Measurements from ENCODE around the gene KIF20A.

KIF20A gene

DNA sequence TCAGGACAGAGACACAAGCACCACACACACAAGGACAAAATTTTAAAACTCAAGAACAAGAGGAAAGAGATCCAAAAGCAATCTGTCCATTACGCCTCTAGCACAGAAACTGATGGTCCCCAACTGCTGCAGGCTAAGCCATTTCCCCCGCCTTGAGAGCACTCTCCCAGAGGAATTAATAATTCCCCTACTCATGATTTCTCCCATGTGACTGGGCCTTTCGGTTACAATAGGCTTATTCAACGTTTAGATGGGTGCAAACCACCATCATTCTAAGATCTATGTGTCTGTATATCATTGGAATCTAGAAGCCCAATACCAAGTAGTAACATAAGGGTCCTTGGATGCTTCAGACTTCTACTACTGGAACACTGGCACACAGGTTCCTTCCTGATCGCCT is 19.2 kb upstream of the KIF20A start:
- H3K4me3 ChIP-seq (ENCODE audit: low read depth, low read length), result no peak overlapping the region
- TF ChIP-seq POLR2A (IDR thresholded peaks at IDR 0.05; ENCODE audit: extremely low read depth, insufficient read length) (no peak), MYC (IDR thresholded peaks at IDR 0.05; ENCODE audit: low read depth, low read length) (no peak)
- TF ChIP-seq, protein P1, sequence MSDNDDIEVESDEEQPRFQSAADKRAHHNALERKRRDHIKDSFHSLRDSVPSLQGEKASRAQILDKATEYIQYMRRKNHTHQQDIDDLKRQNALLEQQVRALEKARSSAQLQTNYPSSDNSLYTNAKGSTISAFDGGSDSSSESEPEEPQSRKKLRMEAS (IDR thresholded peaks at IDR 0.05; ENCODE audit: low read depth, low read length), result no peak
- TF ChIP-seq, protein P2, sequence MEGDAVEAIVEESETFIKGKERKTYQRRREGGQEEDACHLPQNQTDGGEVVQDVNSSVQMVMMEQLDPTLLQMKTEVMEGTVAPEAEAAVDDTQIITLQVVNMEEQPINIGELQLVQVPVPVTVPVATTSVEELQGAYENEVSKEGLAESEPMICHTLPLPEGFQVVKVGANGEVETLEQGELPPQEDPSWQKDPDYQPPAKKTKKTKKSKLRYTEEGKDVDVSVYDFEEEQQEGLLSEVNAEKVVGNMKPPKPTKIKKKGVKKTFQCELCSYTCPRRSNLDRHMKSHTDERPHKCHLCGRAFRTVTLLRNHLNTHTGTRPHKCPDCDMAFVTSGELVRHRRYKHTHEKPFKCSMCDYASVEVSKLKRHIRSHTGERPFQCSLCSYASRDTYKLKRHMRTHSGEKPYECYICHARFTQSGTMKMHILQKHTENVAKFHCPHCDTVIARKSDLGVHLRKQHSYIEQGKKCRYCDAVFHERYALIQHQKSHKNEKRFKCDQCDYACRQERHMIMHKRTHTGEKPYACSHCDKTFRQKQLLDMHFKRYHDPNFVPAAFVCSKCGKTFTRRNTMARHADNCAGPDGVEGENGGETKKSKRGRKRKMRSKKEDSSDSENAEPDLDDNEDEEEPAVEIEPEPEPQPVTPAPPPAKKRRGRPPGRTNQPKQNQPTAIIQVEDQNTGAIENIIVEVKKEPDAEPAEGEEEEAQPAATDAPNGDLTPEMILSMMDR (IDR thresholded peaks at IDR 0.05; ENCODE audit: low read depth, low read length), result no peak
- no peak for DNase-seq (ENCODE audit: low read depth)

DNA sequence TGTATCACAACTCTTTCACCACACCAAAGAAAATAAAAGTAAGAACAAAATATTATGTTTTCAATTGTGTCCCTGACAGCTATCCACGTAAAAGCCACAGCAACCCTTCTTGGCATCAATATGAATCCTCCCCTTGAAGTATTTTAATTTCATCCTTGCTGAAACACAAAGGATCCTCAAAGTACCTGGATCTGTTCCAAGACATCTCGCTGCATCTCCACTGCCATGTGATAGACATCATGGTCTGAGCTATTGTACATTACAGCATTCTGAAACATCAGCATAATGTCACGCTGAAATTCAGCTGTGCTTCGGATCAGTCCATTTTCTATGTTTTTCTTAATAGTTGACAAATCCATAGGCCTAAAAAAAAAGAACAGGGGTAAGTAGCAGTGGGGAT is 18.2 kb upstream of the KIF20A start:
- no peak for DNase-seq (ENCODE audit: low read depth)
- H3K4me3 ChIP-seq (ENCODE audit: low read depth, low read length), result no peak overlapping the region
- TF ChIP-seq, protein P2 (IDR thresholded peaks at IDR 0.05; ENCODE audit: low read depth, low read length), result no peak
- TF ChIP-seq POLR2A (IDR thresholded peaks at IDR 0.05; ENCODE audit: extremely low read depth, insufficient read length) (no peak), MYC (IDR thresholded peaks at IDR 0.05; ENCODE audit: low read depth, low read length) (no peak)
- TF ChIP-seq, protein P1 (IDR thresholded peaks at IDR 0.05; ENCODE audit: low read depth, low read length), result no peak

DNA sequence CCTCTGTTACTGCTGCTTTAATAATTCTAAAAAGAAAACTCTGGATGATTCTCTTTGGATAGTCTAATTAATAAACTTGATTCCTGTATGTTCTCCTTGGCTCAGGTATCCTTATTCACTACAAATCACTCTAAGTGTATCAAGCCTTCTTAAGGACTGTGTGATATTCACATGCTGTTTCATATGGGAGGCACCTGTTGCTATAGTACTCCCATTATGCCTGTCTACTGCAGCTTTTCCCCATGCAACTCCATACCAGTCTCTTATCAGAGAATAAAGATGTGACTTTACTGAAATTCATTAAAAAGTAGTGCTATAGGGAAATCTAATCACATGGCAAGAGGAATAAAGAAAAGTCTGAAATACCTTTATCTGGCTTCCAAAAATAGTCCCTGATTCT is 15.2 kb upstream of the KIF20A start:
- TF ChIP-seq, protein P1 (IDR thresholded peaks at IDR 0.05; ENCODE audit: low read depth, low read length), result no peak
- TF ChIP-seq, protein P2 (IDR thresholded peaks at IDR 0.05; ENCODE audit: low read depth, low read length), result no peak
- no peak for TF ChIP-seq MYC (IDR thresholded peaks at IDR 0.05; ENCODE audit: low read depth, low read length)
- TF ChIP-seq POLR2A (IDR thresholded peaks at IDR 0.05; ENCODE audit: extremely low read depth, insufficient read length), result no peak
- DNase-seq (ENCODE audit: low read depth), result no peak
- no peak overlapping the region for H3K4me3 ChIP-seq (ENCODE audit: low read depth, low read length)

DNA sequence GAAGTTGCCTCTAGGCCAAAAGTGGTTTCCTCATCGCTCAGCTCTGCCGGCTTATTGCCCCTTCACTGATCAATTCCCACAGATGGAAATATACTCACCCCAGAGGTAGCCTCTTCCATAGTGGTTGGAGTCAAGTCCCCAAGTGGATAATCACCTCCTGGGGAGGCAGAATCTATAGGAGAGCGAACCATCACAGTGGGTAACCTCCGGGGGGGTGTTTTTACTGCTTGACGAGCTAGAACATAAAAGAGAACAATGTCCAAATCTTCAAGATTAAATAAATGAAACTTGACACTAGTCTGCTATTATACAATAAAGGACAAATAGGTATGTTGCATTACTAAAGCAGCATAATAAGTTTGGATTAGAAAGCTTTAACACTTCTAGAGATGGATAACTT is 9.8 kb upstream of the KIF20A start:
- H3K4me3 ChIP-seq (ENCODE audit: low read depth, low read length), result no peak overlapping the region
- no peak for DNase-seq (ENCODE audit: low read depth)
- TF ChIP-seq MYC (IDR thresholded peaks at IDR 0.05; ENCODE audit: low read depth, low read length), result no peak
- TF ChIP-seq, protein P2 (IDR thresholded peaks at IDR 0.05; ENCODE audit: low read depth, low read length), result no peak
- TF ChIP-seq, protein P1 (IDR thresholded peaks at IDR 0.05; ENCODE audit: low read depth, low read length), result no peak
- no peak for TF ChIP-seq POLR2A (IDR thresholded peaks at IDR 0.05; ENCODE audit: extremely low read depth, insufficient read length)

DNA sequence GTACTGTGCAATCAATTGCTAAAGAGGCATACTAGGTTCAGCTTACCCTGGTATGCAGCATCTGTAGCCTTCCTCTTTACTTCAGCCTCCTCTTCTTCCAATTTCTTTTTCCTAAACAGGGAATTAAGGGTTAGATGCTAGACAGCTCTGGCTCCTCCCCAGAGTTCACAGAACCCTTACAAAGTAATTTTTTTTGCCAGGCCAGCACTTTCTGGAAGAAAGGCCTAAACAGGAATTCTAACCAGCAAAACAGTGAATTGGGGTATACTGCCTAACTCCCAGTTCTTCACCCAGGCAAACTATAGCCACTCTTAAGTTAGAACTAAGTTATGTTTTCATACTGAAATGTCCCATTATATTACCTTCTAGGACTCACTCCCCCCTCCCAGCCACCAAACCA is 8.6 kb upstream of the KIF20A start:
- no peak for DNase-seq (ENCODE audit: low read depth)
- TF ChIP-seq, protein P1 (IDR thresholded peaks at IDR 0.05; ENCODE audit: low read depth, low read length), result no peak
- TF ChIP-seq, protein P2 (IDR thresholded peaks at IDR 0.05; ENCODE audit: low read depth, low read length), result no peak
- TF ChIP-seq MYC (IDR thresholded peaks at IDR 0.05; ENCODE audit: low read depth, low read length), result no peak
- no peak for TF ChIP-seq POLR2A (IDR thresholded peaks at IDR 0.05; ENCODE audit: extremely low read depth, insufficient read length)
- H3K4me3 ChIP-seq (ENCODE audit: low read depth, low read length), result no peak overlapping the region
